Measurements from ENCODE around the gene VKORC1L1. TPM values are rescaled to one million over a fixed set of nuclear protein-coding genes. Genes with fewer than 3 reads are reported as not detected.
"Not testable (repeated sequence)": the region's sequence is repeated elsewhere in the genome, so short reads cannot be mapped to it uniquely, and the experiment has no call there.

VKORC1L1 gene
- total RNA-seq, 1 donor from 2014 or later: 15.2 TPM

DNA sequence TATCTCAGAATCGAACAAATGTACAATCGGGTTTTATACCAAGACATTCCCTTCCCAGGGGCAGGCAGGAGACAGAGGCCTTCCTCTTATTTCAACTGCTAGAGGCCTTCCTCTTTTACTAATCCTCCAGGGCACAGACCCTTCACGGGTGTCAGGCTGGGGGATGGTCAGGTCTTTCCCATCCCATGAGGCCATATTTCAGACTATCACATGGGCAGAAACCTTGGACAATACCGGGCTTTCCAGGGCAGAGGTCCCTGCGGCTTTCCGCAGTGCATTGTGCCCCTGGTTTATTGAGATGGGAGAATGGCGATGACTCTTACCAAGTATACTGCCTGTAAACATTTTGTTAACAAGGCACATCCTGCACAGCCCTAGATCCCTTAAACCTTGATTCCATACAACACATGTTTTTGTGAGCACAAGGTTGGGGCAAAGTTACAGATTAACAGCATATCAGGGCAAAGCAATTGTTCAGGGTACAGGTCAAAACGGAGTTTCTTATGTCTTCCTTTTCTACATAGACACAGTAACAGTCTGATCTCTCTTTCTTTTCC, 132.3 kb downstream of the VKORC1L1 start:
- intact Hi-C loops (cut with DNase I); H3K4me1 ChIP-seq; DNase-seq (ENCODE audit: extremely low spot score in 2 of 2); H3K36me3 ChIP-seq; H3K27ac ChIP-seq; H3K9me3 ChIP-seq; H3K4me3 ChIP-seq; H3K27me3 ChIP-seq: not testable (repeated sequence)

DNA sequence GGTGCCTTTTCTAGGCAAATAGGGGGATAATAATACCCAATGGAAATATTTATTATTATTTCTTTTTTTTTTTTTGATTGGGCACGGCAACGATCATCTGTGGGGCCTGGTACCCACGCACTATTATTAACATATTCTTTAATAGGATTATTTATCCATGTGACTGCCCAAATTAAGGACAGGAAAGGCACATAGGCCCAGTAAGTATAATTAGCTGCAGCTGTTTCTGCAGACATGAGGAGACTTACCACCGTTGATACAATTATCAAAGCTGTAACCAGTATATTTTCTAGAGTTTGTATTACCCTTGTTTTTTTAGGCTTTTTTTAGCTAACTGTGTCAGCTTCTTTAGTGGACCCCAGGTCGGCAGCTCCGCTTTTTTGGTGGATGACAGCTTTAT, 134.4 kb downstream of the VKORC1L1 start:
- Histone ChIP-seq H3K27ac (no peak overlapping the region), H3K4me3 (no peak overlapping the region), H3K4me1 (no peaks in the 10 kb centered on the region), H3K36me3 (no peaks in the 10 kb centered on the region), H3K27me3 (no peaks in the 10 kb centered on the region), H3K9me3 (no peaks in the 10 kb centered on the region)
- DNase-seq (ENCODE audit: extremely low spot score in 2 of 2): no peak
- intact Hi-C loops (cut with DNase I): no loop called here
- TF ChIP-seq POLR2AphosphoS5 (IDR thresholded peaks at IDR 0.05; ENCODE audit: insufficient read depth in 1 of 2, low read depth in 1 of 2) (no peak), POLR2A (IDR thresholded peaks at IDR 0.05) (no peak)
- TF ChIP-seq, protein P1, sequence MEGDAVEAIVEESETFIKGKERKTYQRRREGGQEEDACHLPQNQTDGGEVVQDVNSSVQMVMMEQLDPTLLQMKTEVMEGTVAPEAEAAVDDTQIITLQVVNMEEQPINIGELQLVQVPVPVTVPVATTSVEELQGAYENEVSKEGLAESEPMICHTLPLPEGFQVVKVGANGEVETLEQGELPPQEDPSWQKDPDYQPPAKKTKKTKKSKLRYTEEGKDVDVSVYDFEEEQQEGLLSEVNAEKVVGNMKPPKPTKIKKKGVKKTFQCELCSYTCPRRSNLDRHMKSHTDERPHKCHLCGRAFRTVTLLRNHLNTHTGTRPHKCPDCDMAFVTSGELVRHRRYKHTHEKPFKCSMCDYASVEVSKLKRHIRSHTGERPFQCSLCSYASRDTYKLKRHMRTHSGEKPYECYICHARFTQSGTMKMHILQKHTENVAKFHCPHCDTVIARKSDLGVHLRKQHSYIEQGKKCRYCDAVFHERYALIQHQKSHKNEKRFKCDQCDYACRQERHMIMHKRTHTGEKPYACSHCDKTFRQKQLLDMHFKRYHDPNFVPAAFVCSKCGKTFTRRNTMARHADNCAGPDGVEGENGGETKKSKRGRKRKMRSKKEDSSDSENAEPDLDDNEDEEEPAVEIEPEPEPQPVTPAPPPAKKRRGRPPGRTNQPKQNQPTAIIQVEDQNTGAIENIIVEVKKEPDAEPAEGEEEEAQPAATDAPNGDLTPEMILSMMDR (IDR thresholded peaks at IDR 0.05): no peak

Small RNA genes lying within 50 kb of the gene (small RNA-seq; reads per million reads assigned to genes)
- not detected for gene AC073261.1
- not detected for gene RNU6-973P

Other genes with a start within 250 kb of the VKORC1L1 start
- 34.6 TPM for gene GUSB, start 109.1 kb downstream of the VKORC1L1 start, total RNA-seq
- gene ASL, start 202.7 kb downstream of the VKORC1L1 start, total RNA-seq: 24.6 TPM
- 56.5 TPM for gene CRCP, start 241.8 kb downstream of the VKORC1L1 start, total RNA-seq

All from vagina (tissue), 2 donors.